ENCODE measurements around the gene THSD7A.

THSD7A gene

DNA sequence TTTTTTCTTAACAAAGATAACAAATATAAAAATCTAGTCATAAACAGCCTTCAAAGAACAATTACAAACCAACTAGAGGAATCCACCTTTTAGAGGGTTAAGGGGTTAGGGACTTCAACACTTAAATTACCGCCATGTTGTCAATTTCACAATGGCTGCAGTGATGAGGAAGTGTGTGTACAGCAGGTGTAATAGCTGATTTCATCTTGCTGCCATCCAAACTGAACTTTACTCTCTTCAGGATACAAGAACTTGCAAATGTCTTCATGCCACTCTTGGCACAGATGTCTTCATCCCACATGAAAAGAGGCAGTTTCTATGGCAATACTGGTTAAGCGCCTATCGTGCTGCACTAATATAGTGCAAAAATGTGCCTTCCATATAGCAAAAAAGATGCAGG is 457.4 kb downstream of the THSD7A start:
- H3K27ac ChIP-seq, result no peak overlapping the region
- DNase-seq (ENCODE audit: low read depth, low spot score), result no peak

DNA sequence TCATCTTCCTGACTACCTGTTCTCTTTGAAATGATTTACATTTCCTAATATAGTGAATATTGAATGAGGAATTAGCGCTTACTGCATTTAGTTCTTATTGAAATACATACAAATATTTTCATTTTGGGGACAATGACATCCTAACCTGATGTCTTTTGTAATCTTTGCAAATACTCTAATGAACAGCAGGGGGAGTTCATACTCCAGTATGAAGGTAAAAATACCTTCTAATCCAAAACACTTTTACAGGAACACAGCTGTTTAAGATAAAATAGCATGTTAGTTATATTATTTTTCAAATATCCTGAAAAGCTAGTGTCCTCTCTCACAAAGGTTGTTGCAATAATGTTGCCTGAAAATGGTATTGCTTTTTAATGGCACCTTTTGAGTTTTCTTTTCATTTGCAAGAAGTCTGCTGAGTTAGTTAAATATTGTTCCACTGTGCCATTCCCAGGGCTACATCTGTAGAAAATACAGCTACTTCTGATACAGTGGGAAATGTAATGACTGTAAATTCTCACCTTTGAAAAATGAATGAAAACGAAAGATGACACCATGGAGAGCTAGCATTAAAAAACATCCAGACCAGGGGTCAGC is 458.4 kb downstream of the THSD7A start:
- H3K27ac ChIP-seq, result no peak overlapping the region
- DNase-seq (ENCODE audit: low read depth, low spot score), result no peak

DNA sequence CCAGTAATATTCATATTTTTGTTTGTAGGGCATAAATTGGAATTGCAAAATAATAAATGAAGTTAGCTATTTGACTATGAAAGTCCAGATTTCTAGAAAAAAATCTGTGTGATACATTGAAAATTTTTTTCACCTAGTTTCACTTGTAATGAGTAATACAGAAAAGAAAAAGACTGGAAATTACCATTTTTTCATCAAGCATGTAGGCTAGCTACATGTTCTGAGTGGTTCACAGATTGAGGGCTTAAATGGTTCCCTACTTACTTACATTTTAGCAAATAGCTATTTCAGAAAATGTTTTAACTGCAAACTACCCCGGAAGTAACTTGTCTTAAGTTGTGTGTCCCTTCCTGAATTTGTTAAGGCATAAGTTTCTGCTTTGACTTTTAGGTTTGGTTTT is 462.3 kb downstream of the THSD7A start:
- no peak for DNase-seq (ENCODE audit: low read depth, low spot score)
- H3K27ac ChIP-seq, result no peak overlapping the region

DNA sequence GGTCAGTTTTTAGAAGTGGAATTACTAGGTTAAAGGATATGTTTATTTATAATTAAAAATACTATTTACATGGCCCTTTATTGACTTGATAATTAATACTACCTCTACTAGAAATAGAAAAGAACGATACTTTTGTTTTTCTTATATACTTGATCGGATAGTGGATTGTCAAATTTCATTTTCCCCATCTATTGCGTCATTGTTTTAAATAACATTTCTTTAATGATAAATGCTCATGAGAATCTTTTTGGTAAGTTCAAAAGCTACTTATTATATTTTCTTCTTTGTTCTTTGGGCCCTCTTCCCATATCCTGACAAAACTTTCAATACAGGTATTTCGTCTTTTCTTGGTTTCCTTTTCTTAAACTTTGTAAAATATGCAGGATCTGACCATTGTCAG is 465.9 kb downstream of the THSD7A start:
- no peak for DNase-seq (ENCODE audit: low read depth, low spot score)

DNA sequence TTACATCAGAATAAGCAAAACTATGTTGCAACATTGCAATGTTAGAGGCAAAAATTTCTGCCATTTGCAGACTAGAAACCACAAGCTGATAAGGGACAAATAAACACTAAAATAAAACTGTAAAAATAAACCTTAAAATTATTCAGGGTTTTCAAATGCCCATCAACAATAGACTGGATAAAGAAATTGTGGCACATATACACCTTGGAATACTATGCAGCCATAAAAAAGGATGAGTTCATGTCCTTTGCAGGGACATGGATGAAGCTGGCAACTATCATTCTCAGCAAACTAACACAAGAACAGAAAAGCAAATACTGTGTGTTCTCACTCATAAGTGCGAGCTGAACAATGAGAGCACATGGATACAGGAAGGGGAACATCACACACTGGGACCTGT is 473.4 kb downstream of the THSD7A start:
- no peak overlapping the region for H3K27ac ChIP-seq
- DNase-seq (ENCODE audit: low read depth, low spot score), result no peak

More for the DNA sequence above, 465.9 kb downstream of the THSD7A start:
- no peak overlapping the region for H3K27ac ChIP-seq

DNA sequence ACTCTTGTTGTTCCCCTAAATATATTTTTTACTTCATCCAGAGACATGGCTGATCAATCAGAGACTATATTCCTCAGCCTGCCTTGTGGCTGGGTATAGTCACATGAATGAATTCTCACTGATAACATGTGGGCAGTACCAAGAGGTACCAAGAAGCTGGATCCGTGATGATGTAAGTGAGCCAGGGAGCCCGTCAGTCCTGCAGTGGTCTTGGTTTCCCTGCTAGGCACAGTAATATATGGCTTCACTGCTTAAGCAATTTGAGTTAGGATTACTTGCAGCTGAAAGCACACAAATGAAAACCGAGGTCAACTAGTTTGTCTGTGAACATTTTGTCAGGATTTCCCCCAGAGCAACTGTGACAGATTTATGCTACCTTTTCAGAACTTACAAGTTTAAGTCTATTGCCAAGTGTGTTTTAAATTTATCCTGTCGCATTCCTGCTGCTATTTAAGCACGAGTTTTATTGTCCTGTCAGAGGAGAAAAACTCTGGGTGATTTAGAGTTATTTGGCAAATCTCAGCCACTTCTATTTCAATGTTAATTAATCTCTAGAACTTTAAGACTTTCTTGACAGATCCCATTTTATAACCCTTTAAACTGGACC is 476.5 kb downstream of the THSD7A start:
- H3K27ac ChIP-seq, result no peak overlapping the region
- no peak for DNase-seq (ENCODE audit: low read depth, low spot score)

DNA sequence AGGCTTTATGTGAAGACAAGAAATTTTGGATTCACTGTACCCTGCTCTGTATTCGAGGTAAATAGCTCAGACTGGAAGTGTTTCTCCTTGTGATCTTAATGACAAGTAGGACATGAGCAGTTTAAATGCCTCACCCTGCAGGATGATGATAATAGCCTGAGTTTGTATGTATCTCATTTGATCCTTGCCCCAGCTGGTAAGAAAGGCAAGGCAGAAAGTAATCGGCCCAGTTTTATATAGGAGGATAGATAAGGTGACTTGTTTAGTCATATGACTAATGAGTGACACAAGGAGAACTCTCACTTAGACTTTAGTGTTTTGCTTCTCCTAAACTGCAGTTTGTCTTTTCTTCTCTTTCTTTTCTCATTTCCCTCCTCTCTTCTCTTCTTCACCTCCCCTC is 485.7 kb downstream of the THSD7A start:
- DNase-seq (ENCODE audit: low read depth, low spot score), result no peak

DNA sequence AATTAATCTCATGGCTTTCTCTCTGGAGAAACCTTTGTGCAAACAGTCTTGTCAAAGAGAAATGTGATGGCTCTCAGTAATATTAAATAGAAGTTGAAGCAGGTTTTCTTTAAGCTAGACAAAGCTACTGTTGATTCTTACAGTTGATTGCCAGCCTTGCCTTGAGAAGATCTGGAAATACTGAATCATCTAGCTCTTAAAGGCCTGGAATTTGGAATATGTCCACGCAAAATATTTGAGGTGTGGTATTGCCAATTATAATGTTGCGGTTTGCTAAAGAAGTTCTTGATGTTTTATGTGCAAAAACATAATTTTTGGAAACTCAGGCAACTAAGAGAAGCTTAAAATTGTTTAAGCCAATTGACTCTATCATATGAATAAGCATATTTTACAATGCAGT is 486.4 kb downstream of the THSD7A start:
- no peak overlapping the region for H3K27ac ChIP-seq
- DNase-seq (ENCODE audit: low read depth, low spot score), result no peak

More for the DNA sequence above, 485.7 kb downstream of the THSD7A start:
- no peak overlapping the region for H3K27ac ChIP-seq

DNA sequence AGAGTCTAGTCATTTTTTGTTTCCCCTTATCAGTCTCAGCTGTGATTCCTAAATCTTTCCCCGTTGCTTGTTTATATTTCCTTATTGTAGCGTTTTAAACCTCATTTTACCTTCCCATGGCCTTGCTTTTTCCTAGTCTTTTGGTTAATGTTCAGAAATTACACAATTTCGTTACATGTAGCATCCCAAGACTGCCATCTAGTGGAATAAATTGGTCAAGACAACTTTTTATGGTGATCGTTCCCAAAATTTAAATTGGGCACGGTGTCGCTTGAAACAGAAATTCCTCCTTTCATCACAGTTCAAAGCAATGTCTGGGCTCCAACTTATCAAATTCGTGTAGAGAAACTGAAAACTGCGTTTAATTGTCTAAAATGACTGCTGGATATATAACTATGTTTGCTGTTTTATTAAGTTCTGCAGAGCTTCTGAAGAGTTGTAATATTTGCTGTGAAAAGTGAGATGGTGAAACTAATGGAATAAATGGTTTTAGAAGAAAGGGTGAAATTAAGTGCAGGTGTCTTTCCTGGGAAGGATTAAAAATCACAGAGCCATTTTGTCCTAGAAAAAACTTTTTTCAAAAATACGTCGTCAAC is 488.1 kb downstream of the THSD7A start:
- no peak overlapping the region for H3K27ac ChIP-seq
- no peak for DNase-seq (ENCODE audit: low read depth, low spot score)

DNA sequence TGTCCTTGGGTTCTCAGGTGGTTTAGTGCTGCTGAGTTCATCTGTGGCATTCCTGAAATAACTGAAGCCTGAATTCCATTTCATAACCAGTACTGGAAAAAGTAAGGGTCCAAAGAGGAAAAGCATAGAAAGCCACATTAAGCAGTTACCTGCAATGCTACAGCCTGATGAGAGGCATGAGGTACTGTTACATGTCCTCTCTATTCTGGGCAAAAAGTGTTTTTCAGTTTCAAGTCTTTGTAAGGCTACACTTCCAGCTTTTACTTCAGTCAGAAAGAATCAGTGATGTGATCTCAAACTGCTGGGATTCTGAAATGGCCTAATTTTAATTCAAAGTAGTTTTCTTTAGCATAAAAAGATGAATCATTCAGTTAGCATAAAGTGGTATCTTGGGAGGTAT is 488.9 kb downstream of the THSD7A start:
- H3K27ac ChIP-seq, result no peak overlapping the region
- DNase-seq (ENCODE audit: low read depth, low spot score), result no peak

DNA sequence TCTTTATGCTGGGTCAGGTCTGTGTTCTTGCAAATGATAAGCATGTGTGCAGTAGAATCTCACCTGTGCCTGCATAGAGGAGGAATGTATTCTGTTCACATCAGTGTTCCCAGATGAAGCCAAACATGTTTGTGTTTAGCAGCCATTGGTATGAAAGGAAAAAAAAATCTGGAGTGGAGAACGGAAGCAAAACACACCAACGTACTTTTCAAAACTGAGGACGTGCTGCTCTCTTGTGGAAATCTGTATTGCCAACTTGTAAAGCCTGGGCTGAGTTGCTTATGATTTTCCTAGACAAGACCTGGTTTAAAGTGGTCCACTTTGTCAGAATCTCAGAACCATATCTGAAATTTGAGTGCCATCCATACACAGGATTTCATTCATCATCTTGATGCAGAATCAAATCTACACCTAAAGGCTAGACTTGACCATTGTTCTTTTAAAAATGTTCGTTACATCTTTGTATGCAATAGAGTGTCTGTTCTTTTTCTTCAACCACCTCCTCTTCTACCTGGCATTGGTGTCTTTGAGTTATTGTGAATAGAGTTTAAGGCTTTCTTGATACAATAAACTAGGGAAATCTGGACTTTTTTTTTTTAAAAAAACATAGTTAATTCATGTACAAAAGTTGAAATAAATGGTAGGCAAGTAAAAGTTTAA is 490.6 kb downstream of the THSD7A start:
- no peak for DNase-seq (ENCODE audit: low read depth, low spot score)
- H3K27ac ChIP-seq, result no peak overlapping the region

DNA sequence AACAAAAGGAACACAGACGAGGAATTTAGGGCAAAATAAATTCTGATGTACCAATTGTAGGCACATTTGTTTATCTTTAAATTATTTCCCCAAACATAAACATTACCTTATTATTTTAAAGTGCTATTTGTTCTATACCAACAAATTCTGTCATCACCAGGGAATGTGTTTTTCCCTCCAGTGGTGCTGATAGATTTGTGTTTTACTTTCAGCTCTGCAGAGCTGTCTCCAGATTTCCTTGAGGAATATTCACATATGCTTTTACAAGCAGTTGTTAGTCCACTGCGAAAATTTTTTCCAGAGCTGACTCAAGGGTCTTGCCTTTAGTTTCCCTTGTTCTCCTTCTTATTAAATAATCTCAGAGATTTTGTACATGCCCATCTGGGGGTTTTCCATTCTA is 495.6 kb downstream of the THSD7A start:
- H3K27ac ChIP-seq, result no peak overlapping the region
- no peak for DNase-seq (ENCODE audit: low read depth, low spot score)

DNA sequence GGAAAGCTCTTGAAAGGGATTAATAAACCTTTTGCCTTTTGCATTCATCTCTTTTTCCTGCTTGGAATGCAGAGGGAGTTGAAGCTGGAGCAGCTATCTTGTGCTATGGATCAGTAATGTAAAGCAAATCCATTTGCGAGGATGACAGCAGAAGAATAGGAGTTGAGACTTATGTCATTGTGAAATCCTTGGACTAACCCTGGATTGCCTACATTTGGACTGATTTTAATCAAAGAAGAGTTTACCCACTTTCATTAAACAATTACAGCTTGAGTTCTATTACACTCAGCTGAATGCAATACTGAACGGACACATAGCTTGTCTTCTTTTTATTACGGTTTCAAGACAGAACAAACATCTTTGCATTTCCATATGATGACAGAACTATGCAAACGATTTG is 496.1 kb downstream of the THSD7A start:
- H3K27ac ChIP-seq, result no peak overlapping the region
- no peak for DNase-seq (ENCODE audit: low read depth, low spot score)

DNA sequence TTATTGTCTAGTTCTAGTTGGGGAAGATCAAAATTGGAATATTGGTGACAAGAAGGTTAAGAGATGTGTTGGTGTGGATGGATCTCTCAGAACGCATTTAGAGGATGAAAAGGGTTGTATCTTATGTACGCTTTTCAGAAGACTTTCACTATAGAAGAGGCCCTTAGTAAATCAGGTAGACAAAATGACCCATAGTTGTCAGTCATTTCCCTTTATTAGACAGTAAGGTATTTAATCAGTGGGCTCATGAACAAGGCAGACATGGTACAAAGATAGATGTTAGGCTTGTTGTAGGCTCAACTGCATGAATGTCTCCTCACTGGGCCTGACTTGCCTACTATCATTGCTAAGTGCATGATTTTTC is 499.2 kb downstream of the THSD7A start:
- DNase-seq (ENCODE audit: low read depth, low spot score), result no peak
- H3K27ac ChIP-seq, result no peak overlapping the region

DNA sequence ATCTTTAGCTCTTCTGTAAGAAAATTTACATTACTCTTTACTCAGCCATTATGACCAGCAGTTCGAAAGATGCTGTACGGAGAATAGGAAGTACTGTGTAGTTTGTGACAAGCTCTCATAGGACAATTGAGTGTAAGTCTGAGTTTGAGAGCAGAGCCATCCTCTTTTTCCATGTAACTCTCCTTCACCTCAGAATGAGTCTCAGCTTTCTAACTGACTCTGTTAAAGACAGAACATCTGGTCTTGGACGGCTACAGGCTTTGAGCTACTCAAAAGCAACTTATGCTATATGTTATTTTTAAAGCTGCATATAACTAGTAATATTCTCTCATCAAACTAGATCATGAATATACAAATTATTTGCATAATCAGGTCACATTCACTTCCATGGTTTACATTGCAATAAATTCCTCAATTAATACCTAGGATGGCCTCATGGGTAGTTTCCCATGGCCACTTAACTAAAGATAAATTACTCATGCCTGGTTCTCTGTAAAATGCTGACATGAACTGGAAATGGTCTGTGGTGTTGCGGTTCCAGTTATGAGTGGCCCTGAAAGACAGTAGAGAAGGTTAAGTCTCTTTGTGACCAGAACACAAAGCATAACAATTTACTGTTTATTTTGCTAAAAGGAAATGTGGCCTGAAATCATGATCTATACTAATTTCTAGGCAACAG is 499.7 kb downstream of the THSD7A start:
- no peak overlapping the region for H3K27ac ChIP-seq
- no peak for DNase-seq (ENCODE audit: low read depth, low spot score)

DNA sequence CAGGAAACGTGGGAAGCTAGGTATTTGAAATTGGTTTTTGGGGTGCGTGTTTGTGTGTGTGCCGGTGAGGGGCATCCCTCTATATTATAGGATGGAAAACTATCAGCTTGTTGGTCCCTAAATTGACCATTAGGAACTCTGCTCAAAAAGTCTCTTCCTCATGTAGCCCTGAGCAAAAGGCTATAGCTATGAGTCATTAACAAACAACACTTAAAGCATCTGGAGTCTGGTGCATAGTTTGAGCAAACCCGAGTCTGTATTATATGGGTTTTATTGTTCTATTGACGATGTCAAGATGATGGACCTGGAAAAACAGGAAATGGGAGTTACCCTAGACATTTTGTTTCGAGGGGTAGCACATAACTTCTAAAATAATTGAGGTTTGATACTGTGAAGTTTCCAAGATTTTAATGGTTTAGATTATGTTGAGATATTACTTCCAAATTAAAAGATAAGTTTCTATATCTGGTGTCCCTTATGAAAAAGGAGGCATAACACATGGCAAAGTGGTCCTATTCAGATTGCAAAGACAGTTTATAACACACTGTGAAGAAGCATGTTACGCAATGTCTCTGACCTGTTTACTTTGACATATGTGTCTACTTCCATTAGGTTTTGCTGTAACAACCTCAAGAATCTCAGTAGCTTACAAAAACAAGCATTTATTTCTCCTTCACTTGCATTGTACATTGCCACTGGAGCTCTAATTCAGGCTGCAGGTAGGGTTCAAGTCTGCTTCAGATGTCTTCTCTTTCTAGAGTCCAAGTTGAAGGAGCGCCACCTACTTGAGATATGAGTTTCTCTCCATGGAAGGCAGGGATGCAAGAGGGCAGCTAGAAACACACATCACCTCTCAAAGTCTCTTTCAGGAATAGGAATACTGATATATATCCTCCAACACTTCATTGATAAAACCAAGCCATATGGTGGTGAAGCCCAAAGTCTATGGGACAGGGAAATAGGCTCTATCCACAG is 500.6 kb downstream of the THSD7A start:
- no peak overlapping the region for H3K27ac ChIP-seq
- no peak for DNase-seq (ENCODE audit: low read depth, low spot score)

DNA sequence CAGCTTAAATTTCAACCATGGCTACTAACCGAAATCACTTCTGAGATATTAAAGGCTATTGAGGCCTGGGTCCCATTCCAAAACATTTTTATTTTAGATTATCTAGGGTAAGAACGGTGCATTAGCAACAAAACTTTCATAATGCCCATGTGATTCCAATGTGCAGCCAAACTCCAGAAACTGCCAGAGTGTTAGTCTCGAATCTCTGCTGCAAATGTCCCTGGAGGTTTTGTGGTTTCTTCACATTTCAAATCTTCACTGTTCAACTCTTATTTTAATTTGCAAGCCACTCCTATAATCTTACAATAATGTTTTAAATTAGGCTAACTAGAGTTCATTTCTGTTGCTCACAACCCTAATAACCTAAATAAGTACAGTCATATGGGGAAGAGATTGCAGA is 501.3 kb downstream of the THSD7A start:
- H3K27ac ChIP-seq, result no peak overlapping the region
- no peak for DNase-seq (ENCODE audit: low read depth, low spot score)

DNA sequence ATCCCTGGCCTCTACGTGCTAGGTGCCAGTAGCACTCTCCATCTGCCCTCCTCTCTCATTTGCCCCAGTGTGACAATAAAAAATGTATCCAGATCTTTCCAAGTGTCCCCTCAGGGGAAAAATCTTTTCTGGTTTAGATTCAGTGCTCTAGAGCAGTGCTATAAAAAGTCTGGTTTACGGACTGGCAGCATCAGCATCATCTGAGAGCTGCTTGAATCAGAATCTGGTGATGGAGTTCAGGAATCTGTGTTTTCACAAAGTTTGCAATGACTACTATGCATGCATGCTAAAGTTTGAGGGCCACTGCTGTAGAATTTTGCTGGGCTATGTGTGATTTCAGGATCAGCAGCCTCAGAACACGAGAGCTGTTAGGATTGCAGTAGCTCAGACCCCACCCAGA is 501.8 kb downstream of the THSD7A start:
- no peak overlapping the region for H3K27ac ChIP-seq
- DNase-seq (ENCODE audit: low read depth, low spot score), result no peak

DNA sequence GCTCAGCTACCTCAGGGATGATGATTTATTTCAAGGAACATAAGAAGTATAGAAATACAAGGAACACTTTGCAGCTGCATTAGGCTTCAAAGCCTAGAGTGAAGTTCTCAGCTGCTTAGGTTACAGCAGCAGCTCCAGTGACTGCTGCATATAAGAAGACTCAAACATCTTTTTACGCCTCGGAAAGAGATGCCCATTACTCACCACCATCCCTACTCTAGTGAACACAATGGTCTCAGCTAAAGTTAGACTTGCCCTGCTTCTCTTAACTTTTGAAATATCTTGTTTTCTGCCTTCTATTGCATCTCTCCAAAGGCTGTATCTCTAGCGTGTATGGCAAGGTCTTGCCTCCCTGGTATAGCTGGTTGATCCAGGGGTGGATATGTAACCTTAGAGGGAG is 502.4 kb downstream of the THSD7A start:
- no peak overlapping the region for H3K27ac ChIP-seq
- no peak for DNase-seq (ENCODE audit: low read depth, low spot score)

DNA sequence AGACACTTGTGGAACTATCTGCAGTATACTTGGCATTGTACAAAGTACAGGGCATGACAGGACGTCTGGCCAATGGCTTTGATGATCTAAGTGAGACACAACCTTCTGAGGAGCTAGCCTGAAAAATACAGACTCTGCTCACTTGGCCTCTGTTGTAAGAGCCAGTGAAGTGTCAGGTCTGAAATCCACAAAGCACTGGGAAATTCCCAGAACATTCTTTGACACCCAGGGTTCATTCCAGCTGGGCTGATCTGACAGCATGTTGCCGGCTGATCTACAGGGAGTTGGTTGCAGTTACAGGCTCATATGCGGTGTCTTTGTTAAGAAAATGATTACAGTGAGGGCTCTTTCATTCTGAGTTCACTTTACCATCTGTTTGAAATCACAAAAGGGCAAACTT is 503.7 kb downstream of the THSD7A start:
- no peak overlapping the region for H3K27ac ChIP-seq
- DNase-seq (ENCODE audit: low read depth, low spot score), result no peak
